8988T (cell line): ENCODE results near the gene TMTC2.
"Not testable (repeated sequence)": the region's sequence is repeated elsewhere in the genome, so short reads cannot be mapped to it uniquely, and the experiment has no call there.

Experiments used
- DNase-seq: peaks from one replicate; pipeline ENCODE4 v3.0.0; 2011

TMTC2 gene

GRCh38 chr12:82800185-82800584, 113.5 kb downstream of the TMTC2 start:
- DNase-seq = no peak

DNA sequence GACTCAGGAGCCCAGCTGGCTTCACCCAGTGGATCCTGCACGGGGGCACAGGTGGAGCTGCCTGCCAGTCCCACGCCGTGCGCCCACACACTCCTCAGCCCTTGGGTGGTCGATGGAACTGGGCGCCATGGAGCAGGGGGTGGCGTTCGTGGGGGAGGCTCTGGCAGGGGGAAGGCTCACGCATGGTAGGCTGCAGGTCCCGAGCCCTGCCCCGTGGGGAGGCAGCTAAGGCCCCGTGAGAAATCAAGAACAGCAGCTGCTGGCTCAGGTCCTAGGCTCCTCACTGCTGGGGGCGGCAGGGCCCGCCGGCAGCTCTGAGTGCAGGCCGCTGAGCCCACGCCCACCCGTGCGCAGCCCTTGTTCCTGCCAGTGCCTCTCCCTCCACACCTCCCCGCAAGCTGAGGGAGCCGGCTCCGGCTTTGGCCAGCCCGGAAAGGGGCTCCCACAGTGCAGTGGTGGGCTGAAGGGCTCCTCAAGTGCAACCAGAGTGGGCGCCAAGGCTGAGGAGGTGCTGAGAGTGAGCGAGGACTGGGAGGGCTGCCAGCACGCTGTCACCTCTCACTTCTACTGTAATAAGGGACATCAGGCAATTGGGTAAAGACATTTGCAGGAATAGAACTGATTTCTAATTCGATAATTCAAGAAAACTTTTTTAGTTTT, 115.4 kb downstream of the TMTC2 start:
- no peak for DNase-seq

DNA sequence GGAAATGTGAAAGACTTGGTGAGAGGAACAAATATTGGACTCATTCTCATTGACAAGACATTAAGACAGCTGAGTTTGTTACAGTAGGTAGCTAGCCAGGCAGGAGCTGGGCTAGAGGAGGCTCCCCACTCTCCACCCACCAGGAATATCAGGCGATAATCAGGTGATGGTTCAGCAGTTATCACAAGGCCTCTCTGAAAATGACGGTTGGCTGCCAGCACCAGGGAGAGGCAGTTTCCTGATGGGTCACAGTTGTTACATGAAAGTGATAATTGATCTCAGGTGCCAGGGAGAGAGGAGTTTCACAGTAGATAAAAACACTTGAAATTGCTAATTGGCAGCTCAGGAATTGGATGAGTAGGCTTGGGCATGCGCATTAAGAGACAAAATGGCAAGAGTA, 116.5 kb downstream of the TMTC2 start:
- DNase-seq = no peak

- DNase-seq = no peak
Measured at GRCh38 chr12:82804601-82805000, 117.9 kb downstream of the TMTC2 start.

DNA sequence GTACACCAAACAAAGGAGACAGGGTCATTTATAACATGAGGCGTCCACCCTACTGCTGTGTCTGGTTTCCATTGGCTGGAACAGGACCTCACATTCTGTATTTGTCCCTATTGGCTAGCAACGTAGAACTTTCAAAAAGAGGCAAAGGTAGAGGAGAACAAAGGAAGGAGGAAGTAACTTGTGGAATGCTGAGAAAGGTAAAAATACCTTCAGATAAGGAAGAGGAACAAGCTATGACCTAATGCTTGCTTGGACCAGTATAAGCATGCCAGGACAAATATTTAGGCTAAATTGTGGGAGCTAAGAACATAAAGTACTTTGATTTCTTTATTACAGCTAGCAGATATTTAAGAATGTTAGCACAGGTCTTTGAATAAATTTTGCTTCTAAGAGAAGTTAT, 118.3 kb downstream of the TMTC2 start:
- DNase-seq = not testable (repeated sequence)

DNA sequence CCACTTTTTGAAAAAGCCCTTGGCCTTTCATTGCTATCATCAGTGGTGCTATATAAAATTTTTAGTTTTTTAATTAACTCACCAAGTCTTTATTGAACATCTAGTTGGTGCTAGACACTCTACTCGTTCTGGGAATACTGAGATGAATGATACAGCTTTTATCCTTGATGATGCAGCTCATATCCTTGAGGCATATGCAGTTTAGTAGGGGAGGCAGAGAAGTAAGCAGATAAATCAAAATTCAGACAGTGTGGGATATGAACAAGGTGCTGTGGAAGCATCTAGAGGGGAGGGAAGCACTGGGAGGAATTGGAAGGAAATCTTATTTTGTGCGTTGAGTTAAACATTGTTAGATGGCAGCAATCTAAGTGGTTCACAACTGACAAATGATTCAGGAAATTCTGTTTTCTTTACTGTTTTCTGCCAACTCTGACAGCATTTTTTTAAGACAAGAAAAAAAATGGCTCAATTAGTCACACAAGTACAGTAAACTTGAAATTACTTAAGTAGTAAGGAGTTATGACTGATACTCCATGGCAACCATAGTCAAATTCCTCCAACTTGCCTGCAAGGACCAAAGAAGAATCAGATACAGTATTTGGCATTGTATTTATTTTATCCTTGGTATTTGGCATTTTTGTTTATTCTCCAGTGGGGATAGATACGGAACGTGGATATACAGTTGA, 119.2 kb downstream of the TMTC2 start:
- DNase-seq = no peak

GRCh38 chr12:82807132-82807737, 120.5 kb downstream of the TMTC2 start:
- no peak for DNase-seq

DNA sequence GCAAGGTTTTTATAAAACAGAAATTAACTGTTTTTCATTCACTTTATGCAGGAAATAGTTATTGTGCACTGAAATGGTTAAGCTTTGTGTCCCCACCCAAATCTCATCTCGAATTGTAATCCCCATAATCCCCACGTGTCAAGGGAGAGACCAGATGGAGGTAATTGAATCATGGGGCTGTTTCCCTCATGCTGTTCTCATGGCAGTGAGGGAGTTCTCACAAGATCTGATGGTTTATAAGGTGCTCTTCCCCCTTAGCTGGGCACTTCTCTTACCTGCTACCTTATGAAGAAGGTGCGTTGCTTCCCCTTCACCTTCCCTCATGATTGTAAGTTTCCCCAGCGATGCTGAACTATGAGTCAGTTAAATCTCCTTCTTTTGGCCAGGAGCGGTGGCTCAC, 123.9 kb downstream of the TMTC2 start:
- DNase-seq = no peak

GRCh38 chr12:82817368-82817767, 130.7 kb downstream of the TMTC2 start:
- no peak for DNase-seq

DNA sequence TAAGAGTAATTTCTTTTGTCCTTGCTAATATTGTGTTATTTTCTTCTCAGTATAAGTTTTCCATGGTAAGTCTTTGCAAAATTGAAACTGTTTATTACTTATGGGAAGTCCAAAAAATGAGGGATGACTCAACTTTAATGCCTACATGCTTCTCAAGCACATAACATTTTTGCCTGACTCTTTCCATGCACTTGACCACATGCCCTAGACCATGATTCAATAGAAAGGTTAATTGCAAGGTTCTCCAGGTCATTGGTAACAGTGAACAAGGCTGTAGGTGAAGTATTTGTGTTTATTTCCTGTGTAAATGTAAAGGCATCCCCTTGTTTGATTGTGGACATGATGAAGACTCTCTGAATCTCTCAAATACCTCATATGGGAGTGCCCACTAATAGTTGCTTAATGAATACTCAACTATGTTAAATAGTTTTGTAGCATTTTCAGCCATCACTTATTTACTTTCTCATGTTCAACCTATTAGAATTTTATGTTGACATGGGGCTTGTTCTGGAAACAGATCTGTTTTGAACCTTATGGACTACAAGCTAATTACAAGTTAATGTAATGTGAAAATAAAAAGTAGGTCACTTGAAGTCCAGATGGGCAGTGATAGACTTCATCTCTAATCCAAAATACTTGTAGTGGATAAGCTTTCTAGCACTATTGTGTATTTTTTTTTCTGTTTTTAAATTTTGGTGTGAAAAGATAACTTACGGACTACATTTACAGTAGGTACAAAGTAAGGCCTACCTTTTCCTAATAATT, 131.7 kb downstream of the TMTC2 start:
- no peak for DNase-seq

GRCh38 chr12:82826505-82826904, 139.8 kb downstream of the TMTC2 start:
- DNase-seq = no peak

DNA sequence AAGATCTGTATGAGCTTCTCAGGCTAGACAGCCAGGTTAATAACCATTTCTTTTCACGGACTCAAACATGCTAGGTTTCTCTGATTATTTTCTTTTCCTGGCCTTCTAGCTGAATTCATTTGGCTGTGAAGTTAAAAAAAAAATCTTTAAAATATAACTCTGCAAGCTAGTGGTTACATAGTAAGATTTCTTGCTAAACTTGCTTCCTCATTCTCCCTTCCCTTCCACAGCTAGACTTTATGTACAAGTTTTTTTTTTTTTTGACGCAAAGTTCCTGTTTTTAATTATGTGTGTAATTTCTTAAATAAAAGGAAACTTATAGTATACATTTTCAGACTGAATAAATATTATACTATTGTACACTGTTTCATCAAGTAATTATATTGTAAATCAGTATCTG, 145.4 kb downstream of the TMTC2 start:
- DNase-seq = no peak

DNA sequence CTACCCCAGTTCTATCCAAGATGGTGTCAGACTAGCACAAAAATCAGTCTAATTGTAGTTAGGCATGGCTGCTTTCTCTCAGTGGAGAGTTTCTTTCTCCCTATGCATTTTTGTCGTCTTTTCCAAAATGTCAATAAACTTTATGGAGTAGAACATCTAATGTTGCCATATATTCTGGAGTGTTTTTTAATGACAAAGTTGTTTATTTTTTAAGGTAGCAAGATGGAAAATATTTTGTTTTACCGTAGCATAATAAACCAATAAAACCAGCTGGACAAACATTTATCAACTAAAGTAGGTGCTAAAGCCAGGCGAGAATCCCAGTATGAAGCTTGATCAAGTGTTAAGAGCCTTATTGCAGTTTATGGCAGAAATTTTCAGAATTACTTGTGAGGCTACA, 146.3 kb downstream of the TMTC2 start:
- no peak for DNase-seq

- no peak for DNase-seq
Measured at GRCh38 chr12:82833481-82833880, 146.8 kb downstream of the TMTC2 start.

- no peak for DNase-seq
Measured at GRCh38 chr12:82835217-82835616, 148.5 kb downstream of the TMTC2 start.

DNA sequence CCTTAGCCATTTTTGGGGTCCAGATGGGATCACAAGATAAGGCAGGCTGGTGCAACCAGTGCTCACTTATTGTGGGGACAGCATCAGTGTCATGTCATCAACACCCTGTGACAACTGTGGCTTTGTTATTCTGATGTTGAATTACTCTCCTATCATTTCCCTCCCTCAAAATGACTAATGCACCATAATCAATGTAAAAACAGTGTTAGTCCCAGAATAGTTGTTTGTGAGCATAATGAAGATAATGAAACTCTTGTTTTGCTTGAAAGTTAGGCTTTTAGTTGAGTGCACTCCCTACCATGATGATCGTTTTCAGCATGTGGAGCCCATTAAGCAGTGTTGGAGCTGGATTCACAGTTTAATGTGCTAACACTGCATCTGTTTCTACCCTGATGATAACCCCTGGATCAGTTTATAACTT, 151.4 kb downstream of the TMTC2 start:
- no peak for DNase-seq

DNA sequence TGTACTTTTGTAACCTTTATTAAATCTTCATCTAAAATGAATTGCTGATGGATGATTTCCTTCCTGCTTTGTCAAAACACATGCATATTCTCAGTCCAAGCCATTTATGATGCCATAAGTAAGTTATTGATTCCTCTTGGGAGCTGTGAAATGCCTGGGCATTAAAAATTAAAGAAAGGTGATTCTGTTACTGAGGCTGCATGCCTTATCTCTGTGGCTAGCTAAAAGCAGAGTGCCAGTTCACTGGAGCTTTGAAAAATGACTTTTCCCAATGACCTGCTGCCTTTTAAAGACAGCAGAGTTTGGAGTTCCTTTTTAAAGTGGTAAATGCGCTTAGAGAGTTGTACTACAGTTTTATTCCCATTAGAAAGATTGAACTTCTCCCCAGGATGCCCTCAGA, 152.1 kb downstream of the TMTC2 start:
- no peak for DNase-seq

GRCh38 chr12:82839796-82840195, 153.1 kb downstream of the TMTC2 start:
- DNase-seq = no peak

DNA sequence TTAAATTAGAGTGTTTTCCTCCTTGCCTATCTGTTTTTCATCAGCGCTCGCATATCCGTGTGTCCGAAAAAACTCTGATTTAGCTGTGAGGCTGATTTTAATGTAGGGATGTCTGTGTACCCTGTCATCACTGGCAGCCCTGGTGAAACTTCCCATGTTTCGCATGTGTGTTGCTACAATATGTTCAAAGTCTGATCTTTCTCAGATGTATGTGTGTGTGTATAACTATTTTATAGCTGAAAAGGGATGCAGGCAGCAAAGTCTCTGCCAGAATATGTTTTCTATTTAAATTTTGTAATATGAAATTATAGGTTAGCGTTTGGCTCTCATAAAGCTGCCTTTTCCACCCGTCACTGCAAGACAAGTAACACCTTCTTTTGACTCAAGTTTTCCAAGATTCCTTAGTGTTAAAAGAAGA, 154.8 kb downstream of the TMTC2 start:
- no peak for DNase-seq

DNA sequence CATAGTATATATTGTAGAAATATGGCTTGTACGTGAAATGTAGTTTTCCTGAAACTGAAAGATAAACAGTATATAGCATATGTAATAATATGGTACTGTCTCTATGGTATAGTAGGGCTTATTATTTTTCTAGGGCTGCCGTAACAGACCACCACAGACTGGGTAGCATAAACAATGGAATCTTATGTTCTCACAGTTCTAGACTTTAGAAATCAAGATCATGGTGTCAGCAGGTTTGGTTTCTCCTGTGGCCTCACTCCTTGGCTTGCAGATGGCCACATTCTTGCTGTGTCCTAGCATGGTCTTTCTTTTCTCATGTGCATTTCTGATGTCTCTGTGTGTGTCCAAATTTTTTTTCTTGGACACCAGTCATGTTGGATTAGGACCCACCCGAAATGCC, 155.8 kb downstream of the TMTC2 start:
- DNase-seq = no peak

- DNase-seq = not testable (repeated sequence)
Measured at GRCh38 chr12:82845076-82845475, 158.4 kb downstream of the TMTC2 start.

DNA sequence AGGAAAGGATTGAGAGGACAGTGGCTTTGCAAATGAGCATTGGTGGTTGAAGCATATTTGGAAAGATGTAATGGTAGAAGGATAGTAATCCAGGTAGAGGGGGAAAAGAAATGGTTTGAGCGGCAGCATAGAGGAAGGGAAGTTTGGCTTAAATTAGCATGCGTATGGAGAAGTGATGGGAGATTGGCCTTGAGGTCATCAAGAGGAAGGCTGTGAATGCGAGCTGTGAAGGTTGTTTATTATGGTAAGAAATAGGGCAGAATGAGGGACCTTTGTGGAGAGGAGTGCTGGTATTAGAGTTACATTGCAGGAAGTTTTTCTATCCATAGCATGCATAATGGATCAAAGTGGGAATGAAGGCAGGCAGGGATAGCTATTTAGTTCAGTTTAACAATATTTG, 162.1 kb downstream of the TMTC2 start:
- DNase-seq = no peak

- no peak for DNase-seq
Measured at GRCh38 chr12:82852529-82852928, 165.8 kb downstream of the TMTC2 start.

- DNase-seq = no peak
Measured at GRCh38 chr12:82855872-82856271, 169.2 kb downstream of the TMTC2 start.
